ENCODE results near the gene TPPP.

The TPPP gene

GRCh38 chr5:665541-665955 is 27.6 kb downstream of the TPPP start:
- no peak for DNase-seq (ENCODE audit: low read depth)

GRCh38 chr5:664994-665360 is 28.2 kb downstream of the TPPP start:
- DNase-seq (ENCODE audit: low read depth), result no peak

GRCh38 chr5:664343-664993 is 28.7 kb downstream of the TPPP start:
- DNase-seq (ENCODE audit: low read depth), result no peak

- no peak for DNase-seq (ENCODE audit: low read depth)
Measured at GRCh38 chr5:663436-664342, 29.5 kb downstream of the TPPP start.

- DNase-seq (ENCODE audit: low read depth), result no peak
Measured at GRCh38 chr5:662751-663435, 30.3 kb downstream of the TPPP start.

GRCh38 chr5:661891-662750 is 31.0 kb downstream of the TPPP start:
- no peak for DNase-seq (ENCODE audit: low read depth)

GRCh38 chr5:660491-661030 is 32.6 kb downstream of the TPPP start:
- no peak for DNase-seq (ENCODE audit: low read depth)

- no peak for DNase-seq (ENCODE audit: low read depth)
Measured at GRCh38 chr5:659496-660263, 33.5 kb downstream of the TPPP start.

GRCh38 chr5:658103-658502 is 35.0 kb downstream of the TPPP start:
- no peak for DNase-seq (ENCODE audit: low read depth)

GRCh38 chr5:657570-657969 is 35.6 kb downstream of the TPPP start:
- DNase-seq (ENCODE audit: low read depth), result peak; percentile 86

GRCh38 chr5:655406-655805 is 37.7 kb downstream of the TPPP start:
- DNase-seq (ENCODE audit: low read depth), result no peak

GRCh38 chr5:654071-654778 is 38.9 kb downstream of the TPPP start:
- DNase-seq (ENCODE audit: low read depth), result no peak

GRCh38 chr5:652773-653350 is 40.3 kb downstream of the TPPP start:
- DNase-seq (ENCODE audit: low read depth), result no peak

GRCh38 chr5:652023-652515 is 41.1 kb downstream of the TPPP start:
- DNase-seq (ENCODE audit: low read depth), result no peak

- no peak for DNase-seq (ENCODE audit: low read depth)
Measured at GRCh38 chr5:651296-652022, 41.7 kb downstream of the TPPP start.

GRCh38 chr5:647727-648126 is 45.4 kb downstream of the TPPP start:
- DNase-seq (ENCODE audit: low read depth), result no peak

- DNase-seq (ENCODE audit: low read depth), result no peak
Measured at GRCh38 chr5:647311-647710, 45.8 kb downstream of the TPPP start.

- DNase-seq (ENCODE audit: low read depth), result no peak
Measured at GRCh38 chr5:646396-647201, 46.6 kb downstream of the TPPP start.
